NCI-H345 (cell line): Measurements from ENCODE around the gene PSMG3.
"Not testable (repeated sequence)": the region's sequence is repeated elsewhere in the genome, so short reads cannot be mapped to it uniquely, and the experiment has no call there.

ENCODE experiments used
- DNase-seq: peaks from one replicate; lab custom pipeline; 2025; lab: John Stamatoyannopoulos, UW

PSMG3 gene

GRCh38 chr7:1596181-1597043, 26.6 kb upstream of the PSMG3 start:
- DNase-seq: no peak

GRCh38 chr7:1595636-1596035, 25.8 kb upstream of the PSMG3 start:
- no peak for DNase-seq

GRCh38 chr7:1595027-1595426, 25.2 kb upstream of the PSMG3 start:
- no peak for DNase-seq

- no peak for DNase-seq
Measured at GRCh38 chr7:1593904-1594421, 24.1 kb upstream of the PSMG3 start.

GRCh38 chr7:1593091-1593866, 23.4 kb upstream of the PSMG3 start:
- DNase-seq: no peak

- DNase-seq: no peak
Measured at GRCh38 chr7:1592299-1592871, 22.6 kb upstream of the PSMG3 start.

GRCh38 chr7:1591876-1592275, 22.0 kb upstream of the PSMG3 start:
- DNase-seq: no peak

- no peak for DNase-seq
Measured at GRCh38 chr7:1591396-1591795, 21.6 kb upstream of the PSMG3 start.

GRCh38 chr7:1590887-1591286, 21.1 kb upstream of the PSMG3 start:
- DNase-seq: no peak

GRCh38 chr7:1590476-1590875, 20.6 kb upstream of the PSMG3 start:
- no peak for DNase-seq

- no peak for DNase-seq
Measured at GRCh38 chr7:1588978-1589377, 19.1 kb upstream of the PSMG3 start.

GRCh38 chr7:1587738-1588137, 17.9 kb upstream of the PSMG3 start:
- no peak for DNase-seq

GRCh38 chr7:1586827-1587705, 17.2 kb upstream of the PSMG3 start:
- peak; percentile 19 for DNase-seq

GRCh38 chr7:1586126-1586826, 16.4 kb upstream of the PSMG3 start:
- DNase-seq: peak; percentile 47

GRCh38 chr7:1585142-1585981, 15.5 kb upstream of the PSMG3 start:
- DNase-seq: no peak

GRCh38 chr7:1584700-1585099, 14.9 kb upstream of the PSMG3 start:
- no peak for DNase-seq

- DNase-seq: not testable (repeated sequence)
Measured at GRCh38 chr7:1583241-1583930, 13.6 kb upstream of the PSMG3 start.

- no peak for DNase-seq
Measured at GRCh38 chr7:1580422-1581030, 10.7 kb upstream of the PSMG3 start.
